Measurements from ENCODE around the gene ARHGEF12.

- TF ChIP-seq CTCF (IDR thresholded peaks at IDR 0.05; ENCODE audit: low read depth, low read length) (no peak), EZH2phosphoT487 (IDR thresholded peaks at IDR 0.05; ENCODE audit: low read depth) (no peak)
Observed at GRCh38 chr11:120536797-120537169, 200.6 kb downstream of the ARHGEF12 start.

Data from OCI-LY3 (cell line).